HFF-Myc (cell line): ENCODE results near the gene CD8A.
"Not testable (repeated sequence)": the region's sequence is repeated elsewhere in the genome, so short reads cannot be mapped to it uniquely, and the experiment has no call there.

Experiments
- DNase-seq: peaks from one replicate; pipeline ENCODE4 v3.0.0-alpha.2; 2011; ENCODE audit warnings: low read depth; ENCODE audit errors: extremely low read depth
- H3K4me3 ChIP-seq: replicated peaks from 2 replicates; pipeline ENCODE4 v1.5.1; 2011; ENCODE audit warnings: low read depth, mild to moderate bottlenecking, control low read depth, low read length
- CTCF ChIP-seq: IDR thresholded peaks from 2 replicates; pipeline ENCODE4 v1.5.1; 2012; ENCODE audit warnings: mild to moderate bottlenecking, low read depth, low read length, control low read depth; ENCODE audit errors: missing control alignments

Gene CD8A

GRCh38 chr2:86747711-86748639 is 42.7 kb downstream of the CD8A start:
- no peak for DNase-seq
- no peak for TF ChIP-seq CTCF
- H3K4me3 ChIP-seq, result no peak overlapping the region

- TF ChIP-seq CTCF, result no peak
- no peak overlapping the region for H3K4me3 ChIP-seq
- DNase-seq, result no peak
Measured at GRCh38 chr2:86746939-86747338, 43.8 kb downstream of the CD8A start.

GRCh38 chr2:86744152-86744551 is 46.6 kb downstream of the CD8A start:
- TF ChIP-seq CTCF, result no peak
- H3K4me3 ChIP-seq, result no peak overlapping the region
- DNase-seq, result no peak

- not testable (repeated sequence) for DNase-seq, H3K4me3 ChIP-seq
Measured at GRCh38 chr2:86741889-86742498, 48.7 kb downstream of the CD8A start.

- H3K4me3 ChIP-seq, DNase-seq: not testable (repeated sequence)
Measured at GRCh38 chr2:86739889-86740288, 50.8 kb downstream of the CD8A start.

- DNase-seq, H3K4me3 ChIP-seq: not testable (repeated sequence)
Measured at GRCh38 chr2:86739485-86739884, 51.2 kb downstream of the CD8A start.

GRCh38 chr2:86734896-86735295 is 55.8 kb downstream of the CD8A start:
- H3K4me3 ChIP-seq, DNase-seq: not testable (repeated sequence)
